H1 (cell line): ENCODE results near the gene NFX1.

ENCODE experiments used
- CREB1 ChIP-seq: IDR thresholded peaks from 2 replicates; pipeline ENCODE4 v1.6.1; 2012; ENCODE audit warnings: inconsistent platforms
- TBP ChIP-seq: IDR thresholded peaks from 2 replicates; pipeline ENCODE4 v1.6.1; 2011; ENCODE audit warnings: low read depth, low read length, improper control_type of control experiment

DNA sequence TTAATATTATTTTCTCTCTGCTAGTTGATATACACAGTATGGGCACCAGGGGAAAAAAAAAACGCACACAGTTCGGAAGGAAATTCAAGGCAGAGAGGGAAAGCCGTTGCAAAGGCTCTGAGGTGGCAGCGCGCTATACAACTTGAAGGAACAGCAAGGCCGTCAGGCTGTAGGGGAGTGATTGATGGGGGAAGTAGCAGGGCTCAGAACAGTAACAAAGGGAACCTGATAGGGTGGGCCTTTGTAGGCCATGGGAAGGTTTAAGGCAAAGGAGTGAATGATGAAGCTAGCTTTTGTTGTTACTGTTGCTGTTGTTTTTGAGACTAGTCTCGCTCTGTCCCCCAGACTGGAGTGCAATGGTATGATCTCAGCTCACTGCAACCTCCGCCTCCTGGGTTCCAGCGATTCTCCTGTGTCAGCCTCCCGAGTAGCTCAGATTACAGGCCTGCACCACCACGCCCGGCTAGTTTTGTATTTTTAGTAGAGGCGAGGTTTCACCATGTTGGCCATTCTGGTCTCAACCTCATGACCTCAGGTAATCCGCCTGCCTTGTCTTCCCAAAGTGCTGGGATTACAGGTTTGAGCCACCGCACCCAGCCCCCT lies 85.0 kb downstream of the NFX1 start:
- no peak for TF ChIP-seq CREB1
- TF ChIP-seq TBP: no peak
